K562 (cell line): ENCODE results near the gene ENTPD3. TPM values are rescaled to one million over a fixed set of nuclear protein-coding genes. Genes with fewer than 3 reads are reported as not detected.

ENCODE experiments used
- ARID2 ChIP-seq: fragments of 450-650 bp; IDR thresholded peaks from 2 replicates; pipeline ENCODE4 v1.6.1; 2017; ENCODE audit warnings: antibody characterized with exemption, mild to moderate bottlenecking
- ATF6 ChIP-seq: sonication (generic); formaldehyde crosslinking; IDR thresholded peaks from 2 replicates; pipeline ENCODE4 v1.4.0; 2020; ENCODE audit warnings: mild to moderate bottlenecking, missing genetic modification reagents
- BACH1 ChIP-seq: fragments of 200-800 bp; sonication (Bioruptor generic); IDR thresholded peaks from 2 replicates; pipeline ENCODE4 v1.6.1; 2016; ENCODE audit warnings: missing genetic modification characterization, missing compliant biosample characterization
- COPS2 ChIP-seq: fragments of 450-650 bp; conservative IDR thresholded peaks from 2 replicates; pipeline ENCODE4 v1.6.1; 2016; ENCODE audit warnings: mild to moderate bottlenecking, moderate library complexity
- FUS ChIP-seq: fragments of 200-400 bp; formaldehyde crosslinking; optimal IDR thresholded peaks from 2 replicates; pipeline ENCODE3; 2017; ENCODE audit warnings: low read depth, low read length
- GTF2F1 ChIP-seq: IDR thresholded peaks from 2 replicates; pipeline ENCODE4 v1.6.1; 2011; ENCODE audit warnings: low read depth, low read length, improper control_type of control experiment
- HNRNPH1 ChIP-seq: fragments of 200-400 bp; formaldehyde crosslinking; optimal IDR thresholded peaks from 2 replicates; pipeline ENCODE3; 2017; ENCODE audit warnings: low read depth, mild to moderate bottlenecking, low read length, moderate library complexity
- PHF21A ChIP-seq: fragments of 450-650 bp; IDR thresholded peaks from 2 replicates; pipeline ENCODE4 v1.6.1; 2017; ENCODE audit warnings: low read depth, borderline replicate concordance
- PYGO2 ChIP-seq: fragments of 450-650 bp; IDR thresholded peaks from 2 replicates; pipeline ENCODE4 v1.6.1; 2016; ENCODE audit warnings: mild to moderate bottlenecking, missing genetic modification characterization, moderate library complexity, missing compliant biosample characterization
- SMAD3 ChIP-seq: fragments of 450-650 bp; formaldehyde crosslinking; conservative IDR thresholded peaks from 2 replicates; pipeline ENCODE4 v1.4.0; 2020; ENCODE audit warnings: mild to moderate bottlenecking
- SP2 ChIP-seq: IDR thresholded peaks from 2 replicates; pipeline ENCODE4 v1.6.1; 2011; ENCODE audit warnings: mild to moderate bottlenecking, low read depth, low read length, moderate library complexity; ENCODE audit not compliant: poor library complexity, severe bottlenecking; ENCODE audit errors: extremely low read depth
- SREBF1 ChIP-seq: fragments of 150-350 bp; IDR thresholded peaks from 2 replicates; pipeline ENCODE4 v1.6.1; 2014; ENCODE audit warnings: antibody characterized with exemption, low read depth, low read length, borderline replicate concordance
- STAT5B ChIP-seq: fragments of 250-450 bp; sonication (Bioruptor Pico); IDR thresholded peaks from 2 replicates; pipeline ENCODE4 v1.8.0; 2021; ENCODE audit warnings: mild to moderate bottlenecking, inconsistent platforms
- TEAD2 ChIP-seq: fragments of 450-650 bp; IDR thresholded peaks from 2 replicates; pipeline ENCODE4 v1.6.1; 2016; ENCODE audit warnings: missing genetic modification characterization, control low read depth, missing compliant biosample characterization
- TOE1 ChIP-seq, 2 experiments: fragments of 450-650 bp in 1 of 2; sonication (generic) in 1 of 2; formaldehyde crosslinking in 1 of 2; IDR thresholded peaks; 2 replicates each; pipeline versions ENCODE4 v1.7.1 to v1.8.0; 2016 to 2022; ENCODE audit warnings: borderline replicate concordance in 2 of 2, mild to moderate bottlenecking in 2 of 2, antibody characterized with exemption in 1 of 2, inconsistent platforms in 1 of 2, low read depth in 1 of 2, missing genetic modification reagents in 1 of 2, moderate library complexity in 1 of 2
- ZEB2 ChIP-seq: fragments of 450-650 bp; IDR thresholded peaks from 2 replicates; pipeline ENCODE4 v1.6.1; 2016
- ZNF217 ChIP-seq: sonication (generic); formaldehyde crosslinking; IDR thresholded peaks from 2 replicates; pipeline ENCODE4 v1.8.0; 2022; ENCODE audit warnings: mild to moderate bottlenecking, missing genetic modification reagents
- ZNF561 ChIP-seq: fragments of 450-650 bp; formaldehyde crosslinking; conservative IDR thresholded peaks from 2 replicates; pipeline ENCODE4 v1.4.0; 2020; ENCODE audit warnings: mild to moderate bottlenecking, moderate library complexity
- ZNF584 ChIP-seq: fragments of 200-800 bp; sonication (Bioruptor generic); IDR thresholded peaks from 2 replicates; pipeline ENCODE4 v1.6.1; 2016; ENCODE audit warnings: low read depth, mild to moderate bottlenecking, missing genetic modification characterization, missing compliant biosample characterization
- polyA plus RNA-seq, 8 experiments: library from polyadenylated mRNA; depleted of rRNA in 4 of 8; stranded (reverse) in 5 of 8; unstranded in 3 of 8; fragments of >200 nt; fragmentation: Nextera tagmentation in 2 of 8; fragmentation: Illumina TruSeq in 1 of 8; extraction: Ambion mirVana in 2 of 8; extraction: Trizol in 1 of 8; gene quantifications; 2 replicates each; pipeline versions ENCODE4 v1.2.1 to v1.2.3, GENCODE V29; 2011 to 2014; ENCODE audit warnings: inconsistent platforms in 1 of 8, missing spikeins in 1 of 8
- total RNA-seq, 7 experiments: library from RNA; depleted of rRNA in 6 of 7; stranded (reverse); fragments of >200 nt in 6 of 7; fragmentation: Illumina TruSeq in 2 of 7; extraction: Trizol in 2 of 7; gene quantifications; 2 replicates each; pipeline versions ENCODE4 v1.2.1 to v1.2.3, GENCODE V29; 2011 to 2021; ENCODE audit warnings: low replicate concordance in 1 of 7
- TF ChIP-seq, protein P1 (sequence below), 2 experiments: fragments of 450-650 bp; IDR thresholded peaks; 2 replicates each; pipeline ENCODE4 v1.6.1; 2018; ENCODE audit warnings: mild to moderate bottlenecking in 2 of 2, low read depth in 1 of 2; ENCODE audit not compliant: partially characterized antibody in 2 of 2
- TF ChIP-seq, protein P2 (sequence below): fragments of 450-650 bp; formaldehyde crosslinking; IDR thresholded peaks from 2 replicates; pipeline ENCODE4 v1.4.0; 2020; ENCODE audit warnings: mild to moderate bottlenecking

The ENTPD3 gene
- total and polyA plus RNA-seq, 9 of the 15 experiments (the other 6 are each of a cell fraction or from before 2014, with no cell fraction given), result 0.23 to 2.1 (median 0.58) TPM

DNA sequence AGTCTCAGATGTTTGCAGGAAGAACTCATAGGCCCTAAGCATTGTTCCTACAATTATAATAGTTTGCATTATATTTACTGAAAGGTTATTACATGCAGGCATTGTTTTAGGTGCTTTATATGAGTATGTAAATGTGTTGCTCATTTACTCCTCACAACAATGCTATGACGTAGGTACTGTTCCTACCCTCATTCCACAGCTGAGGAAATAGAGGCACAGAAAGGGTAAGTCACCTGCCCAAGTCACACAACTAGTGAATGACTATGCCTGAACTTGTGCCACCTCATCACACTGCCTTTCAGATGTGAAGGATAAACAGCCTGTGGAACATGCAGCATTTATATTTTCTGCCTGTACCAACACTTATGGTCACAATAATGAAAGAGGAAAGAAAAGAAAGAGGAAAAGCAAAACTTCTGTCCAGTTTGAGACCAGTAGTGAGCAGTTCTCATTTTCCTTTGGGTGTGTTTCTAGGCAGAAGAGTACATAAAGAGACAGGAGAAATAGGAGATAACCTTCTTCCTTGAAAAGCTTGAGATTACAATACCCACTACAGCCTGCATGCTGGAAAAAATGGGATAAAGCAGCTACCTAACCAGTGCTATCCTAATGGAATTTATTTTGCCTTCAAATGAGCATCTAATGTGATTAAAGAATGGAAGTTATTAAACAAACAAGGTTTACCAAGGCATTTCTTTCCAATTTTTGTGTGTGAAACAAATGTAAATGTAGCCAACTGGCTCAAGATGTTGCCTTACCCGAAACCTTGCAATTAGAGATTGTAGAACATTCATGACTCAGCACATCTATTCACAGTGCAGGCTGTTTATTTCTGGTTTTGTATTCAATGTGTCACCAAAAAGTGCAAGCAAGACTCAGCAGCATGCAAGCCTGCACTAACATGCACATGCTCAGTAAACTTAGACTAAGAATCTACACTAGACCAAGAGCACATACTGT, 20.5 kb upstream of the ENTPD3 start (continued):
- TF ChIP-seq FUS (no peak), PHF21A (no peak), BACH1 (peak; percentile 99), HNRNPH1 (no peak), TEAD2 (tag) (no peak), SREBF1 (no peak), COPS2 (no peak), ZNF217 (CRISPR knock-in tag) (no peak), ZNF584 (CRISPR knock-in tag) (no peak), ZNF561 (CRISPR knock-in tag) (no peak), ARID2 (no peak), TOE1 (IDR thresholded peaks at IDR 0.05; ENCODE audit: borderline replicate concordance) (no peak), TOE1 (CRISPR knock-in tag; IDR thresholded peaks at IDR 0.05; ENCODE audit: borderline replicate concordance, low read depth) (no peak), ATF6 (CRISPR knock-in tag) (peak; percentile 60; the same call in 1 of the 2 replicates), SMAD3 (CRISPR knock-in tag) (no peak), STAT5B (CRISPR knock-in tag) (no peak), SP2 (no peak), ZEB2 (no peak), PYGO2 (tag) (no peak), GTF2F1 (no peak)
- TF ChIP-seq, protein P1, sequence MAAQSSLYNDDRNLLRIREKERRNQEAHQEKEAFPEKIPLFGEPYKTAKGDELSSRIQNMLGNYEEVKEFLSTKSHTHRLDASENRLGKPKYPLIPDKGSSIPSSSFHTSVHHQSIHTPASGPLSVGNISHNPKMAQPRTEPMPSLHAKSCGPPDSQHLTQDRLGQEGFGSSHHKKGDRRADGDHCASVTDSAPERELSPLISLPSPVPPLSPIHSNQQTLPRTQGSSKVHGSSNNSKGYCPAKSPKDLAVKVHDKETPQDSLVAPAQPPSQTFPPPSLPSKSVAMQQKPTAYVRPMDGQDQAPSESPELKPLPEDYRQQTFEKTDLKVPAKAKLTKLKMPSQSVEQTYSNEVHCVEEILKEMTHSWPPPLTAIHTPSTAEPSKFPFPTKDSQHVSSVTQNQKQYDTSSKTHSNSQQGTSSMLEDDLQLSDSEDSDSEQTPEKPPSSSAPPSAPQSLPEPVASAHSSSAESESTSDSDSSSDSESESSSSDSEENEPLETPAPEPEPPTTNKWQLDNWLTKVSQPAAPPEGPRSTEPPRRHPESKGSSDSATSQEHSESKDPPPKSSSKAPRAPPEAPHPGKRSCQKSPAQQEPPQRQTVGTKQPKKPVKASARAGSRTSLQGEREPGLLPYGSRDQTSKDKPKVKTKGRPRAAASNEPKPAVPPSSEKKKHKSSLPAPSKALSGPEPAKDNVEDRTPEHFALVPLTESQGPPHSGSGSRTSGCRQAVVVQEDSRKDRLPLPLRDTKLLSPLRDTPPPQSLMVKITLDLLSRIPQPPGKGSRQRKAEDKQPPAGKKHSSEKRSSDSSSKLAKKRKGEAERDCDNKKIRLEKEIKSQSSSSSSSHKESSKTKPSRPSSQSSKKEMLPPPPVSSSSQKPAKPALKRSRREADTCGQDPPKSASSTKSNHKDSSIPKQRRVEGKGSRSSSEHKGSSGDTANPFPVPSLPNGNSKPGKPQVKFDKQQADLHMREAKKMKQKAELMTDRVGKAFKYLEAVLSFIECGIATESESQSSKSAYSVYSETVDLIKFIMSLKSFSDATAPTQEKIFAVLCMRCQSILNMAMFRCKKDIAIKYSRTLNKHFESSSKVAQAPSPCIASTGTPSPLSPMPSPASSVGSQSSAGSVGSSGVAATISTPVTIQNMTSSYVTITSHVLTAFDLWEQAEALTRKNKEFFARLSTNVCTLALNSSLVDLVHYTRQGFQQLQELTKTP (IDR thresholded peaks at IDR 0.05; ENCODE audit: low read depth in 1 of 2, partially characterized antibody in 2 of 2), result no peak
- TF ChIP-seq, protein P2, sequence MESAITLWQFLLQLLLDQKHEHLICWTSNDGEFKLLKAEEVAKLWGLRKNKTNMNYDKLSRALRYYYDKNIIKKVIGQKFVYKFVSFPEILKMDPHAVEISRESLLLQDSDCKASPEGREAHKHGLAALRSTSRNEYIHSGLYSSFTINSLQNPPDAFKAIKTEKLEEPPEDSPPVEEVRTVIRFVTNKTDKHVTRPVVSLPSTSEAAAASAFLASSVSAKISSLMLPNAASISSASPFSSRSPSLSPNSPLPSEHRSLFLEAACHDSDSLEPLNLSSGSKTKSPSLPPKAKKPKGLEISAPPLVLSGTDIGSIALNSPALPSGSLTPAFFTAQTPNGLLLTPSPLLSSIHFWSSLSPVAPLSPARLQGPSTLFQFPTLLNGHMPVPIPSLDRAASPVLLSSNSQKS (CRISPR knock-in tag), result no peak
